H9 (cell line): ENCODE measurements around the gene MCCC1. TPM values are rescaled to one million over a fixed set of nuclear protein-coding genes. Genes with fewer than 3 reads are reported as not detected.

Experiments
- DNase-seq: peaks from one replicate; pipeline ENCODE4 v3.0.0-alpha.2; 2017
- H2AFZ ChIP-seq: one replicate; pipeline ENCODE4 v1.6.1; 2013; ENCODE audit warnings: mild to moderate bottlenecking, low read length, control low read depth, moderate library complexity
- H2AK5ac ChIP-seq: 2 replicates; pipeline ENCODE4 v1.6.1; 2013; ENCODE audit warnings: low read length, control low read depth, mixed read lengths; ENCODE audit not compliant: insufficient read length
- H2BK120ac ChIP-seq: one replicate; pipeline ENCODE4 v1.6.1; 2013; ENCODE audit warnings: low read depth, mild to moderate bottlenecking, low read length, control low read depth, inconsistent platforms; ENCODE audit not compliant: poor library complexity, severe bottlenecking
- H2BK12ac ChIP-seq: 2 replicates; pipeline ENCODE4 v1.6.1; 2013; ENCODE audit warnings: low read length, control low read depth, mixed read lengths, low read depth; ENCODE audit not compliant: insufficient read length
- H2BK15ac ChIP-seq: 2 replicates; pipeline ENCODE4 v1.6.1; 2013; ENCODE audit warnings: low read depth, low read length, control low read depth
- H2BK20ac ChIP-seq: one replicate; pipeline ENCODE4 v1.6.1; 2013; ENCODE audit warnings: low read depth, mild to moderate bottlenecking, low read length, control low read depth, inconsistent platforms; ENCODE audit not compliant: poor library complexity, severe bottlenecking
- H2BK5ac ChIP-seq: 2 replicates; pipeline ENCODE4 v1.6.1; 2013; ENCODE audit warnings: low read length, control low read depth, mixed read lengths; ENCODE audit not compliant: insufficient read length
- H3K14ac ChIP-seq: 2 replicates; pipeline ENCODE4 v1.6.1; 2013; ENCODE audit warnings: low read length, control low read depth; ENCODE audit not compliant: insufficient read depth
- H3K18ac ChIP-seq: 2 replicates; pipeline ENCODE4 v1.6.1; 2013; ENCODE audit warnings: low read depth, mild to moderate bottlenecking, mixed read lengths, low read length, control low read depth; ENCODE audit not compliant: insufficient read length
- H3K23ac ChIP-seq: 2 replicates; pipeline ENCODE4 v1.6.1; 2013; ENCODE audit warnings: low read length, control low read depth, mixed read lengths, low read depth; ENCODE audit not compliant: insufficient read length
- H3K23me2 ChIP-seq: 2 replicates; pipeline ENCODE4 v1.6.1; 2013; ENCODE audit warnings: low read depth, mild to moderate bottlenecking, mixed read lengths, low read length, control low read depth; ENCODE audit not compliant: insufficient read length, poor library complexity, severe bottlenecking
- H3K27ac ChIP-seq: 2 replicates; pipeline ENCODE4 v1.5.1; 2013; ENCODE audit warnings: low read length, control low read depth, mixed read lengths, low read depth; ENCODE audit not compliant: insufficient read length
- H3K27me3 ChIP-seq: 2 replicates; pipeline ENCODE4 v1.6.1; 2013; ENCODE audit warnings: low read length, control low read depth, inconsistent platforms; ENCODE audit not compliant: insufficient read depth
- H3K4ac ChIP-seq: 2 replicates; pipeline ENCODE4 v1.6.1; 2013; ENCODE audit warnings: low read depth, mild to moderate bottlenecking, control low read depth, inconsistent platforms, low read length, moderate library complexity
- H3K4me1 ChIP-seq: 2 replicates; pipeline ENCODE4 v1.6.1; 2013; ENCODE audit warnings: low read length, control low read depth, inconsistent platforms; ENCODE audit not compliant: insufficient read depth
- H3K4me2 ChIP-seq: 2 replicates; pipeline ENCODE4 v1.6.1; 2013; ENCODE audit warnings: low read length, control low read depth, mixed read lengths; ENCODE audit not compliant: insufficient read length, insufficient read depth
- H3K56ac ChIP-seq: 2 replicates; pipeline ENCODE4 v1.6.1; 2013; ENCODE audit warnings: low read depth, mild to moderate bottlenecking, mixed read lengths, low read length, control low read depth; ENCODE audit not compliant: insufficient read length
- H3K79me1 ChIP-seq: 2 replicates; pipeline ENCODE4 v1.6.1; 2013; ENCODE audit warnings: low read depth, mild to moderate bottlenecking, moderate library complexity, low read length, control low read depth, inconsistent platforms; ENCODE audit not compliant: insufficient read depth, poor library complexity, severe bottlenecking
- H3K79me2 ChIP-seq: 2 replicates; pipeline ENCODE4 v1.6.1; 2013; ENCODE audit warnings: low read length, control low read depth, inconsistent platforms; ENCODE audit not compliant: insufficient read depth
- H3K9ac ChIP-seq: 2 replicates; pipeline ENCODE4 v1.6.1; 2013; ENCODE audit warnings: low read length, control low read depth, mixed read lengths; ENCODE audit not compliant: insufficient read length; ENCODE audit errors: extremely low read depth
- H3K9me3 ChIP-seq: one replicate; pipeline ENCODE4 v1.6.1; 2013; ENCODE audit warnings: low read depth, low read length, inconsistent platforms; ENCODE audit not compliant: control insufficient read depth
- H3T11ph ChIP-seq: one replicate; pipeline ENCODE4 v1.6.1; 2013; ENCODE audit warnings: mild to moderate bottlenecking, low read length, control low read depth, inconsistent platforms
- H4K20me1 ChIP-seq: one replicate; pipeline ENCODE4 v1.6.1; 2013; ENCODE audit not compliant: control insufficient read depth, insufficient read length, insufficient read depth
- H4K5ac ChIP-seq: 2 replicates; pipeline ENCODE4 v1.6.1; 2013; ENCODE audit warnings: low read depth, mild to moderate bottlenecking, mixed read lengths, low read length, control low read depth; ENCODE audit not compliant: insufficient read length
- H4K8ac ChIP-seq: replicated peaks from 2 replicates; pipeline ENCODE4 v1.6.1; 2013; ENCODE audit warnings: low read length, control low read depth, mixed read lengths, low read depth; ENCODE audit not compliant: insufficient read length
- H4K91ac ChIP-seq: 2 replicates; pipeline ENCODE4 v1.6.1; 2013; ENCODE audit warnings: low read depth, mild to moderate bottlenecking, moderate library complexity, mixed read lengths, low read length, control low read depth; ENCODE audit not compliant: insufficient read length
- H3K27ac Mint-ChIP-seq, 3 experiments: 2 replicates in 2 of 3; 3 replicates in 1 of 3; pipeline ENCODE4 v1.8.0; 2020 to 2021; ENCODE audit warnings: mixed read lengths in 3 of 3, mild to moderate bottlenecking in 1 of 3, moderate library complexity in 1 of 3
- H3K27me3 Mint-ChIP-seq: 2 replicates; pipeline ENCODE4 v1.8.0; 2021; ENCODE audit warnings: low read depth, mild to moderate bottlenecking, moderate library complexity, mixed read lengths
- H3K36me3 Mint-ChIP-seq, 3 experiments: 2 replicates in 2 of 3; 3 replicates in 1 of 3; pipeline ENCODE4 v1.8.0; 2020 to 2021; ENCODE audit warnings: low read depth in 3 of 3, mixed read lengths in 3 of 3; ENCODE audit not compliant: insufficient read depth in 1 of 3
- H3K4me1 Mint-ChIP-seq, 2 experiments: 2 replicates each; pipeline ENCODE4 v1.8.0; 2020; ENCODE audit warnings: mixed read lengths in 2 of 2
- H3K4me3 Mint-ChIP-seq, 2 experiments: 2 replicates in 1 of 2; 3 replicates in 1 of 2; pipeline ENCODE4 v1.8.0; 2020 to 2021; ENCODE audit warnings: mild to moderate bottlenecking in 2 of 2, mixed read lengths in 2 of 2, moderate library complexity in 1 of 2
- H3K9me3 Mint-ChIP-seq, 2 experiments: 2 replicates in 1 of 2; 3 replicates in 1 of 2; pipeline ENCODE4 v1.8.0; 2020; ENCODE audit warnings: mild to moderate bottlenecking in 2 of 2, mixed read lengths in 2 of 2, moderate library complexity in 1 of 2
- CTCF ChIP-seq: fragments of 200-600 bp; sonication (generic); conservative IDR thresholded peaks from 3 replicates; pipeline ENCODE4 v1.8.0; 2021; ENCODE audit warnings: antibody characterized with exemption, mild to moderate bottlenecking
- WGBS: extraction: QIAGEN DNeasy Blood & Tissue Kit; methylation state at CpG from one replicate; pipeline ENCODE4 v1.1.7; 2013; ENCODE audit warnings: missing lambda C conversion rate, low lambda C conversion rate, mixed read lengths; ENCODE audit not compliant: insufficient read length; ENCODE audit errors: extremely low coverage; 5-methylcytosine and 5-hydroxymethylcytosine counted together
- total RNA-seq: library from RNA; stranded (reverse); gene quantifications from 2 replicates; pipeline ENCODE4 v1.2.1, GENCODE V29; 2021

Gene MCCC1
- total RNA-seq, 1 experiment from 2014 or later, result 18.3 TPM

GRCh38 chr3:183081459-183082183 lies 17.7 kb downstream of the MCCC1 start:
- H3K36me3 Mint-ChIP-seq, result peaks cover 58 to 82% (median 77%) of the 10 kb centered on the region in 3 experiments

More at GRCh38 chr3:183081459-183082183, 17.7 kb downstream of the MCCC1 start:
- Histone ChIP-seq H3K9me3 (peaks cover 8% of the 10 kb centered on the region), H3K27ac (no peak overlapping the region), H2BK20ac (no peak overlapping the region), H2BK15ac (no peak overlapping the region), H3K9ac (no peak overlapping the region), H3K79me1 (no peaks in the 10 kb centered on the region), H3K56ac (no peak overlapping the region), H2AFZ (no peak overlapping the region), H3T11ph (no peak overlapping the region), H4K20me1 (no peaks in the 10 kb centered on the region), H3K23me2 (no peaks in the 10 kb centered on the region), H3K4ac (no peak overlapping the region), H4K8ac (no peak overlapping the region), H3K14ac (no peak overlapping the region; the same call in 1 of the 2 replicates), H2AK5ac (no peak overlapping the region), H3K27me3 (no peaks in the 10 kb centered on the region), H2BK120ac (no peak overlapping the region), H2BK5ac (no peak overlapping the region), H3K79me2 (no peaks in the 10 kb centered on the region), H3K4me1 (no peaks in the 10 kb centered on the region), H2BK12ac (no peak overlapping the region), H4K5ac (no peak overlapping the region), H3K18ac (no peak overlapping the region), H3K4me2 (no peak overlapping the region), H3K23ac (no peak overlapping the region), H4K91ac (no peak overlapping the region)
- Mint-ChIP-seq H3K4me1 (peaks cover 0 to 3% of the 10 kb centered on the region in 2 experiments; a peak in 1 of 4 replicates), H3K27ac (no peak overlapping the region), H3K27me3 (no peaks in the 10 kb centered on the region; the same call in 1 of the 2 replicates), H3K4me3 (no peak overlapping the region), H3K9me3 (peaks cover 31 to 34% of the 10 kb centered on the region in 2 experiments)
- TF ChIP-seq CTCF, result no peak
- DNase-seq, result no peak
- WGBS, result no CpG with 5 or more reads among the region's 6 CpGs
